Dermis microvascular lymphatic vessel endothelial cell (primary cell): Measurements from ENCODE around the gene RHBDL1. TPM values are rescaled to one million over a fixed set of nuclear protein-coding genes. Genes with fewer than 3 reads are reported as not detected.

ENCODE experiments used
- total RNA-seq: library from RNA; depleted of rRNA; stranded (reverse); fragments of >200 nt; gene quantifications from 2 replicates; pipeline ENCODE4 v1.2.1, GENCODE V29; 2014

RHBDL1 gene
- total RNA-seq, 1 donor from 2014 or later, result 0.13 TPM

Other genes with a start within 250 kb of the RHBDL1 start
- gene CAPN15, start 148.0 kb upstream of the RHBDL1 start, total RNA-seq, result 18.9 and 31.5 TPM in 2 replicates
- gene PRR35, start 115.3 kb upstream of the RHBDL1 start, total RNA-seq, result not detected in 2 replicates
- 1.3 and 3.0 TPM in 2 replicates for gene NHLRC4, start 108.7 kb upstream of the RHBDL1 start, total RNA-seq
- gene PIGQ, start 105.7 kb upstream of the RHBDL1 start, total RNA-seq, result 12.3 and 28.8 TPM in 2 replicates
- gene RAB40C, start 85.6 kb upstream of the RHBDL1 start, total RNA-seq, result 9.2 and 12.9 TPM in 2 replicates
- under 0.01 and 0.13 TPM in 2 replicates for gene WFIKKN1, start 44.7 kb upstream of the RHBDL1 start, total RNA-seq
- gene METTL26, start 39.4 kb upstream of the RHBDL1 start, total RNA-seq, result 59.4 and 76.7 TPM in 2 replicates
- gene MCRIP2, start 33.8 kb upstream of the RHBDL1 start, total RNA-seq, result 9.8 and 10.1 TPM in 2 replicates
- 6.8 and 11.4 TPM in 2 replicates for gene WDR90, start 26.3 kb upstream of the RHBDL1 start, total RNA-seq
- gene RHOT2, start 7.5 kb upstream of the RHBDL1 start, total RNA-seq, result 23.5 and 33.8 TPM in 2 replicates
- 78.6 and 85.8 TPM in 2 replicates for gene STUB1, start 4.7 kb downstream of the RHBDL1 start, total RNA-seq
- 16.6 and 35.4 TPM in 2 replicates for gene JMJD8, start 8.7 kb downstream of the RHBDL1 start, total RNA-seq
- gene WDR24, start 14.7 kb downstream of the RHBDL1 start, total RNA-seq, result 1.9 and 3.9 TPM in 2 replicates
- gene FBXL16, start 30.1 kb downstream of the RHBDL1 start, total RNA-seq, result under 0.01 TPM in 2 replicates
- 41.2 and 45.5 TPM in 2 replicates for gene METRN, start 39.4 kb downstream of the RHBDL1 start, total RNA-seq
- 16.7 and 20.2 TPM in 2 replicates for gene ANTKMT, start 45.5 kb downstream of the RHBDL1 start, total RNA-seq
- 0.26 and 0.76 TPM in 2 replicates for gene CCDC78, start 50.8 kb downstream of the RHBDL1 start, total RNA-seq
- 5.4 and 7.7 TPM in 2 replicates for gene HAGHL, start 51.4 kb downstream of the RHBDL1 start, total RNA-seq
- gene CIAO3, start 65.3 kb downstream of the RHBDL1 start, total RNA-seq, result 23.2 and 34.6 TPM in 2 replicates
- 0.25 and 0.39 TPM in 2 replicates for gene MSLN, start 85.1 kb downstream of the RHBDL1 start, total RNA-seq
- gene RPUSD1, start 112.7 kb downstream of the RHBDL1 start, total RNA-seq, result 22.2 and 29.8 TPM in 2 replicates
- 8.0 and 9.9 TPM in 2 replicates for gene CHTF18, start 112.9 kb downstream of the RHBDL1 start, total RNA-seq
- gene GNG13, start 125.1 kb downstream of the RHBDL1 start, total RNA-seq, result not detected in 2 replicates